SHP77 treated with DMSO at 0.1 percent for 48 hours (cell line): ENCODE data around the gene GHR.
"Not testable (repeated sequence)": the region's sequence is repeated elsewhere in the genome, so short reads cannot be mapped to it uniquely, and the experiment has no call there.

Experiments
- DNase-seq: peaks from one replicate; lab custom pipeline; 2025; lab: John Stamatoyannopoulos, UW

Gene GHR

DNA sequence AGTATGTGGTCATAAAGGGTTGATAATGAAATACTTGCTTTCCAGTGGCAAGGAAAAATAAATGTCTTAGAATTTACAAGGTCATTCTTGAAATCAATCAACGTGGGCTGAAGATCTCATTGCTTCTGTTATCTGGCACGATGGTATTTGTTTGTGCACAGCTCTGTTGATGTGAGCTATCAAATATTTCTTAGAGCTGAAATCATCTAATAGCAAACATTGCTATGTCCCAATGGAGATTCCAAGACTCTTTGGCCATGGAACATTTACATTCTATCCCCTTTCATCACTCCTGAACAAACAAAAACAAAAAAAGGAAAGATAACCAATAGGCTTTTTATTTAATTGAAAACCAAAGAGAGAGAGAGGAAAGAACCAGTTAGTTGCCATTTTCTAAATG, 221.9 kb downstream of the GHR start:
- DNase-seq, result no peak

DNA sequence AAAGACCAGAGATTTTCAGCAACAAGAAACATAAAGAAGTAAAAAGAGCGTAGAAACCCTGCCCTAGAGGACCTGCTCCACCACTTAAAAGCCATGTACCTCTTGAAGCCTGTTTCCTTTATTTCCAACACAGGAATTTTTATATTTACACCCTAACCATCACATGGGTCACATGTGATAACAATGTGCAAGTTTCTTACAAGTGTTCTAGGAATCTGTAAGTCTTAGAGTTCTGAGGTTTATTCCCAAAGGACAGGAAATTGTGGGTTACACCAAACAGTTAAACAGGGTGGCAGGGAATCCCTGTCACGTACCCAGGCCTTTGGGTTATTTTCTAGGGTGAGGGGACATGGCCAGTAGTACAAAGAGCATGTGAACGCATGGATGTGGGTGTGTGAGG, 224.8 kb downstream of the GHR start:
- DNase-seq, result no peak

DNA sequence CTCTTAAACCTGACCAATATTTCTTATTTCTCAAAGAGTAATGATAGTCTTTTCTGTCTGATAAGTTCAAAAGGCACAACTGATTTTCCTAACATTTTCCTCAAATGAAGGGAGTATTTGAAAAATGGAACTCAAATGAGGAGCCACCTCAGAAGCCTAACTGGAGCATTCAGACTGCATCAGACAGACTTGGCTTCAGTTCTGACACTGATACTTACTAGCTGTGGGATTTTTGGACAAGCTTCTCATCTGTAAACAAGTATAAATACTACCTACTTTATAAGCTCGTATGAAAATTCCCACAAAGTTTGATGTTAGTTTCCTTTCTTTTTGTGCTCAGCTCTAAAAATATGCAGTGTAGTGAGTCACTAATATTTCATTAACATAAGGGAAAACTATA, 225.7 kb downstream of the GHR start:
- DNase-seq, result no peak

DNA sequence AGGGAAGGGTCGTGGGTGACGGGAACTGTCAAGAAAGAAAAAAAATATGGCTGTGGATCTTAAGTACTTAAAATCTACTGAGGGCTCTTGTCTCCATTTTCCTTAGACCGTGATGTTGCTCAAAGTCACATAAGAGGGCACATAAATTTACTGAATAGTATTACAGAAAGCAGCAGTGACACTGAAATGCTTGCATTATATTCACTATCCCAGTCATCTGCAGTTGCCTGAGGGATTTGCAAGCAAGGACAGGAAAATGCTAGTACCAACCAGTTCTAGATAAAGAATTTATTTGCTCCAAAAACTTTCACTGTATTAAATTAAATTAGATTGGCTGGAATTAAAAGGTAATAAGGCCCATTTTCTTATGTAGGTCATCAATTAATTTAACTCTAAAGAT, 226.8 kb downstream of the GHR start:
- no peak for DNase-seq

GRCh38 chr5:42653705-42654104, 230.5 kb downstream of the GHR start:
- no peak for DNase-seq

DNA sequence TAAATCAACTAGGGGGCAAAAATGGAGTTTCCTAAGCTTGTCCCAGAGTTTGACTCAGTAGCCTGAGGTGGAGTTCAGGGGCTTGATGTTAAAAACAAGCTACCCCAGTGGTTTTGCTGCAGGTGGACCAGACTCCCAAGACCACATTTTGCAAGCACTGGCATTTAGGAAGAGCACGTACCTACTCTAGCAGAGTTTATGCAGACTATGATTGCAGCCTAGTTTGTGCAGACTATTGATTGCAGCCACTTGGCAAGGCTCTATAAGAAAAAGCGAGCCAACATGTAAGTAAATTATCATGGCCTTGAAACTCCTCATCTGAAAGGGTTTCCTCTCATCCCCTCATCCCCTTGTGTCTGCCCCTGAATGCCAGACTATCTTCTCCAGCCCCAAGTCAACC, 231.4 kb downstream of the GHR start:
- DNase-seq, result no peak

GRCh38 chr5:42655982-42656650, 232.9 kb downstream of the GHR start:
- DNase-seq, result no peak

DNA sequence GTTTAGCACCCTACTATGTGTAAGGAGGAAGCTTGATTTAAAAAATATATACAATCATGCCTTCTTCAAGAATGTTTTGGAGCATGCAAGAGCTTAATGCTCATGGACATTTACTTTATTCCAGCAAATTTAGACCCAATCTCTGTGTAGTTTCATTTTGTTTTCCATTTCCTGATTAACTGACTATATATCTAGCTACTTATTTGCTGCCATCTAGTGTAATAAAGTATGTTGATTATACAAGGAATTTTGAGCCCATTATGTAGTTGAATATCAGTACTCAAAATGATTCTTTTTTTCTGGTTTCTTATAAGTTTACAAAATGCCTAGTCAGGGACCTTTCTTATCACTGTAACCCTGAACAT, 233.4 kb downstream of the GHR start:
- DNase-seq, result no peak

DNA sequence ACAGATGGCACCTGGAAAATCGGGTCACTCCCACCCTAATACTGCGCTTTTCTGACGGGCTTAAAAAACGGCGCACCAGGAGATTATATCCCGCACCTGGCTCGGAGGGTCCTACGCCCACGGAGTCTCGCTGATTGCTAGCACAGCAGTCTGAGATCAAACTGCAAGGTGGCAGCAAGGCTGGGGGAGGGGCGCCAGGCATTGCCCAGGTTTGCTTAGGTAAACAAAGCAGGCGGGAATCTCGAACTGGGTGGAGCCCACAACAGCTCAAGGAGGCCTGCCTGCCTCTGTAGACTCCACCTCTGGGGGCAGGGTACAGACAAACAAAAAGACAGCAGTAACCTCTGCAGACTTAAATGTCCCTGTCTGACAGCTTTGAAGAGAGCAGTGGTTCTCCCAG, 236.6 kb downstream of the GHR start:
- DNase-seq, result not testable (repeated sequence)

DNA sequence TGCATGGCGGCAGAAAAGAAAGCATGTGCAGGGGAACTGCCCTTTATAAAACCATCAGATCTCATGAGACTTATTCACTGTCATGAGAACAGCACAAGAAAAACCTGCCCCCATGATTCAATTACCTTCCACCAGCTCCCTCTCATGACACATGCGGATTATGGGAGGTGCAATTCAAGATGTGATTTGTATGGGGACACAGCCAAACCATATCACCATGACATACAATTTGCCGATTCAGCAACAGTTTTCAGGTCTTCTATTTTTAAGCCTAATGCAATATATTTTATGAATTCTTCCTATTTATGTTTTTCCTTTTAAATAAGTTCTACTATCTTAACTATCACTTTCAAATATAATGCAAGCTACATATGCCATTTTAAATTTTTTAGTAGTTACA, 242.6 kb downstream of the GHR start:
- DNase-seq, result no peak

DNA sequence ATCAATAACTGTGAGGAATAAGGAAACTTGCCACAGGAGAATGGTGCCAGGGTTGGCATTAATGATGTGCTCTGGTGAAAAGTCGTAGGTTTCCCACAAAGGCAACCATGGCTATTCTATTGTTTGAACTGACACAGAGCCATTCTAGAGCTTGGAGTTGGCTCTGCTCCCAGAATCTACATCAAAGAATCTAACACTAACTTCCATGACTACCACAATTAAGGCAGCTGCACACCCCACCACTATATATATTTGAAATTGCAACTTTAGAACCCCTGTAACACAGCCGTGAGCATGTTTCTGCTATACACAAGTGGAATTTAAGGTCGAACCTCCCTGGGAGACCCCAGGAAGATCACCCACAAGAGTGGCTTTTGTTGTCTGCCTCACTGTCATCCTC, 243.6 kb downstream of the GHR start:
- no peak for DNase-seq

DNA sequence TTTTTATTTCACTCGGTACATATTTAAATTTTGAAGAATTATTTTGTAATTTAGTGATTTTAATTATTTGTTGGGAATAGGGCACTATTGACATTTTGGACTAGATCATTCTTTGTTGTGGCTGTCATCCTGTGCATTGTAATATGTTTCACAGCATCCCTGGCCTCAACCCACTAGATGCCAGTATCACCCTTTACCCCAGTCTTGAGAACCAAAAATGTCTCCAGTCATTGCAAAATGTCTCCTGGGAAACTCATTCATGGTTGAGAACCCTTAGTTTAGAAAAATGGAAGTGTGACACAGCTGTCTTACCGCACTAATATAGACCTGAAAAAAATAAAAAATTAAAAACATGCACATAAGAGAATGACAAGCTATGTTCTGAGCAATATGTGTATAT, 245.0 kb downstream of the GHR start:
- DNase-seq, result no peak

DNA sequence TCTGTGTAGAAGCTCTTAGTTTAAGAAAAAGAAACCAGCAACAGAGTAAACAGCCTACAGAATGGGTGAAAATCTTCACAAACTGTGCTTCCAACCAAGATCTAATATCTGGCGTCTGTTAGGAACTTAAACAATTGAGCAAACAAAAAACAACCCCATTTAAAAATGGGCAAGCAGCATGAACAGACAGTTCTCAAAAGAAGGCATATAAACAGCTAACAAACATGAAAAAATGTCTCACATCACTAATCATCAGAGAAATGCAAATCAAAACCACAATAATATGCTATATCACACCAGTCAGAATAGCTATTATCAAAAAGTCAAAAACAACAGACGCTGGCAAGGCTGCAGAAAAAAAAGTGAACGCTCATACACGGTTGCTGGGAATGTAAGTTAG, 249.7 kb downstream of the GHR start:
- no peak for DNase-seq

DNA sequence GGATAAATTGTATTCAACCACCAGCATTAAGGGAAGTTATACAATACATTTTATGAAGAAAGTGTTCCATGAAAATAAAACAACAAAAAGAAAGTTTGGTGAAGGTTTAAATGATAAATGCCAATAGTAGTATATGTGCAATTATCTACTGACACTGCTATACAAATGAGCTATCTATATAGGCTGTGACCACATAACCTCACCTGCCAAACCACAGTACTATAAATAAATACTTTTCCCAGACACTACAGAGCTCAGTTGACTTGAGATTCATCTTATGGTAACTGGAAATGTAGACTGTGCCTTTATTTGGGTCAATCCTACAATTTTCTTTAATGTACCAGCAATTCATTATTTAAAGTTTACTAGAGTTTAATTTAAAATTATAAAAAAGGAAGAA, 252.4 kb downstream of the GHR start:
- no peak for DNase-seq

DNA sequence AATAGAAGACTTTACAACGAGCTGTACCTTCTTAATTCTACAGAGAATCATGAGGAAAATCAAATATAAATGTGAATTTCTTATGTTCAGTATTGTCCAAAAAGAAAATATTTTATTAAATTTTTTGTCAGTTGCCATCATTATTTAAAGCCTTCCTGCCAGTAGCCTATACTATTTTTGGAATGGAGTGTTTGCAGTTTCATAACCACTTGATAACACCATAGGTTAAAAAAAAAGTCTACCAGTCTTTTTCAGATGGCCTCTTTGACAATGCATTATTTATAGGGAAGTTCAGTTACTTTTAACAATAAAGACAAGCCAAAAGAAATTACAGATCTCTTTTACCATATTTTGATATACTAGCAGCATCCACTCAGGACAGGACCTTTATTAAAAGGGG, 253.1 kb downstream of the GHR start:
- no peak for DNase-seq

DNA sequence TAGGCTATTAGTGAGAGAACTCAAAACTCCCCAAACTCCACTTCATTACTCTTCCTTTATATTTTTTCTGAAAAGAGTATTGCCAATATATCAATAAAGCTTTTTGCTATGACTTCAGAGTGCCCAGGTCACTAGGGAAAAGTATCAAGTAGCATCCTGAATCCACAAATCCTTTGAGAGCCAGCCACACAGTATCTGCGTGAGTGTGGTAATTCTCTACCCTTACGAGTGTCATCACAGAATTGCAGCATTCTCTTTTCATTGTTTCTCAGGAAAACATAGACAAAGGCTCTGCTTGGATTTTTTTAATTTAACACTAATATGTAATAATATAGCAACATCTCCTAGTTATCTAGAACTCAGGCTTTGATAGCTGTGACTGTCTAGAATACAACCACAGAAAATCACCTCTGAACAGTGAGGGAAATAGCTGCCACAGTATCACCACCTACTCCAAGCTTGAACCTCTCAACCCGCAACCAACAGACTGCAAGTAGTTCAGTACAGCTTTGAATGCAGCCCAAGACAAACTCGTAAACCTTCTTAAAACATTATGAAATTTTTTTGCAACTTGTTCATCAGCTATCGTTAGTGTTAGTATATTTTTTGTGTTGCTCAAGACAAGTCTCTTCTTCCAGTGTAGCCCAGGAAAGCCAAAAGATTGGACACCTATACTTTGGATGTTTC, 254.1 kb downstream of the GHR start:
- DNase-seq, result no peak

DNA sequence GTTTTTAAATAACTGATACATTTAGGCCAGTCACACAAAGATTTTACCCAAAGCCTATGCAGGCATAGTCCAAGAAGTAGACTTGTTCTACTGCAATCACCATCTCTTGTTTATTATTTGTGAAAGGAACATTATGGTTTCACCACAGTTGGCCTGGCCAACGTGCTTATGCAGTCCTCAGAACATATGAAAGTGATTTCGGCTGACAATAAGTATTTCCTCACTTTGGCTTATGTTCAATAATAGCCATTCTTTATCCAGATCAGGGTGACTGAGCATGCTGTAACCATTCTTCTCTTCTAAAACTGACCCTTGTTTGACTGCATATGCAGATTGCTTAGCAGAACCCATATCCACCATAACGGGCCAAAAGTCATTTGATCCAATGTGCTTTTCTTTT, 256.8 kb downstream of the GHR start:
- no peak for DNase-seq

DNA sequence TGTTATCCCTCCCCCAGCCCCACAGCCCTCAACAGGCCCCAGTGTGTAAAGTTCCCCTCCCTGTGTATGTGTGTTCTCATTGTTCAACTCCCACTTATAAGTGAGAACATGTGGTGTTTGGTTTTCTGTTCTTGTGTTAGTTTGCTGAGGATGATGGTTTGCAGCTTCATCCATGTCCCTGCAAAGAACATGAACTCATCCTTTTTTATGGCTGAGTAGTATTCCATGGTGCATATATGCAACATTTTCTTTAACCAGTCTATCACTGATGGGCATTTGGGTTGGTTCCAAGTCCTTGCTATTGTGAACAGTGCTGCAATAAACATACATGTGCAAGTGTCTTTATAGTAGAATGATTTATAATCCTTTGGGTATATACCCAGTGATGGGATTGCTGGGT, 261.8 kb downstream of the GHR start:
- DNase-seq, result not testable (repeated sequence)

DNA sequence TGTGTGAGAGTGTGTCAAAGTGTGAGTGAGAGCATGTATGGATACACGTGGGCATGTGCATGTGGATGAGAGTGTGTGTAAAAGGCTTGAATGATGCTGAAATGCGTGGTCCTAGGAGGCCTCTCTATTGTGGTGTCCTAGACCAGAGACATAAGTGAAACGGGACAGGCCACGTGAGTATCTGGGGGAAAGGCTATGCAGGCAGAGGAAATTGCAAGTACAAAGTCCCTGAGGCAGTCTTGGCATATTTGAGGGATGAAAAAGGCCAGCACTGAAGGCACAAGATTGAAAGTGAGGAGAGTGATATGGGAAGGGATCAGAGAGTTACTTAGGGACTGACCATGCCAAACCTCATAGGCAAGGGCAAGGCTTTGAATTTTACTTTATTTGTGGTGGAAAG, 266.2 kb downstream of the GHR start:
- no peak for DNase-seq

GRCh38 chr5:42691413-42691937, 268.2 kb downstream of the GHR start:
- DNase-seq, result no peak

GRCh38 chr5:42701351-42702059, 278.3 kb downstream of the GHR start:
- DNase-seq, result no peak

DNA sequence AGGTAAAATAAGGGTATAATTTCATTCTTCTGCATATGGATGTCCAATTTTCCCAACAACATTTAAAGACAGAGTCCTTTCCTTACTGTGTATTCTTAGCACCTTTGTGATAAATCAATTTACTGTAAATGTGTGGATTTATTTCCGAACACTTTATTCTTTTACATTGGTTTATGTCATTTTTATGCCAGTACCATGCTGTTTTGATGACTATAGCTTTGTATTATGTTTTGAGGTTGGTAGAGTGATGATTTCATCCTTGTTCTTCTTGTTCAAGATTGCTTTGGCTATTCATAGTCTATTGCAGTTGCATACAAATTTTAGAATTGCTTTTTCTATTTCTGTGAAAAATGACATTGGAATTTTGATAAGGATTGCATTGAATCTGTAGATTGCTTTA, 280.0 kb downstream of the GHR start:
- DNase-seq, result no peak

GRCh38 chr5:42715785-42716184, 292.5 kb downstream of the GHR start:
- peak; percentile 68 for DNase-seq
